Stimulated activated CD4-positive, alpha-beta T cell treated with anti-CD3 and anti-CD28 coated beads, Interleukin-2, amount 100 ng/mL, for 24 hours (primary cell): ENCODE measurements around the gene SOCS6.
"Not testable (repeated sequence)": the region's sequence is repeated elsewhere in the genome, so short reads cannot be mapped to it uniquely, and the experiment has no call there.

Experiments used
- DNase-seq, 2 donors: peaks; one replicate each; pipeline ENCODE4 v3.0.0-alpha.2; 2020

SOCS6 gene

DNA sequence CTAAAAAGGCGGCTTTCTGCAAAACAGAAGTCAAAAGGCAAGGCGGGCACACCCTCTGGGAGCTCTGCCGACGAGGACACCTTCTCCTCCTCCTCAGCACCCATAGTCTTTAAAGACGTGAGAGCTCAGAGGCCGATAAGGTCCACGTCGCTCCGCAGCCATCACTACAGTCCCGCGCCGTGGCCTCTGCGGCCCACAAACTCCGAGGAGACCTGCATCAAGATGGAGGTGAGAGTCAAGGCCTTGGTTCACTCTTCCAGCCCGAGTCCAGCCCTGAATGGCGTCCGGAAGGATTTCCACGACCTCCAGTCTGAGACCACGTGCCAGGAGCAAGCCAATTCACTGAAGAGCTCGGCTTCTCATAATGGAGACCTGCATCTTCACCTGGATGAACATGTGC lies 36.1 kb downstream of the SOCS6 start:
- DNase-seq = no peak

GRCh38 chr18:70326255-70326654 lies 37.4 kb downstream of the SOCS6 start:
- DNase-seq = no peak

GRCh38 chr18:70328169-70328568 lies 39.3 kb downstream of the SOCS6 start:
- DNase-seq = no peak

- DNase-seq = no peak
Measured at GRCh38 chr18:70329071-70329470, 40.2 kb downstream of the SOCS6 start.

- DNase-seq = no peak
Measured at GRCh38 chr18:70330887-70331286, 42.0 kb downstream of the SOCS6 start.

GRCh38 chr18:70331456-70332097 lies 42.7 kb downstream of the SOCS6 start:
- no peak for DNase-seq

- DNase-seq = no peak
Measured at GRCh38 chr18:70332694-70333093, 43.8 kb downstream of the SOCS6 start.

DNA sequence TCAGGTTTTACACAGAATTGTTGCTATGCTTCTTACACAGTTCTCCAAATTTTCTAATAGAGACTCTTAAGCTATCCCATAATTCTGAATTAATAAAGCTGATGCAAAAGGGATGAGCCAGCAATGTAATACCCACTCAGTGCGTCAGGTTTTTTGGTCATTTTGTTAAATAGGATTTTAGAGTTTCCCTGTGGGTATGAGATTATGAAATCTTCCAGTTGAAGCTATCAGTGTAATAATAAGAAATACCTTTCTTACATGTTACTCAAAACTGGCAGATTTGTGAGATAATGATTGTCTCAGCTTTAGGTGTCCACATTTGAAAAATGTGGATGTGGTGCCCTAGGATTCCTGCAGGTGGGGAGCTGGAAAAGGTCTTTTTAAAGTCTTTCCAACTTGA lies 44.5 kb downstream of the SOCS6 start:
- DNase-seq = no peak

GRCh38 chr18:70333757-70334156 lies 44.9 kb downstream of the SOCS6 start:
- DNase-seq = no peak

DNA sequence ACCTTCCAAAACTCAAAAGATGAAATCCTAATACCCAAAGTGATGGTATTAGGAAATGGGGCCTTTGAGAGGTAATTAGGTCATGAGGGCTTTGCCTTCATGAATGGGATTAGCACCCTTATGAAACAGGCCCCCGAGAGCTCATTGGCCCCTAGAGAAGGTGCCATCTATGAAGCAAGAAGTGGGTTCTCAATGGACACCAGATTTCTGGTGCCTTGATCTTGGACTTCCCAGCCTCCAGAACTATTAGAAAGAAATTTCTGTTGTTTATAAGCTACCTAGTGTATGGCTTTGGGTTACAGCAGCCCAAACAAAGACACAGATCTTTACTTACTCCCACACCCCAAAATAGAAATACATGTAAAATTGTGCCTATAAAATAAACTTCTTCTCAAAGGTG lies 45.4 kb downstream of the SOCS6 start:
- DNase-seq = no peak

GRCh38 chr18:70334728-70335329 lies 46.0 kb downstream of the SOCS6 start:
- no peak for DNase-seq

- DNase-seq = no peak
Measured at GRCh38 chr18:70335892-70336726, 47.3 kb downstream of the SOCS6 start.

- DNase-seq = no peak
Measured at GRCh38 chr18:70337139-70337972, 48.5 kb downstream of the SOCS6 start.

DNA sequence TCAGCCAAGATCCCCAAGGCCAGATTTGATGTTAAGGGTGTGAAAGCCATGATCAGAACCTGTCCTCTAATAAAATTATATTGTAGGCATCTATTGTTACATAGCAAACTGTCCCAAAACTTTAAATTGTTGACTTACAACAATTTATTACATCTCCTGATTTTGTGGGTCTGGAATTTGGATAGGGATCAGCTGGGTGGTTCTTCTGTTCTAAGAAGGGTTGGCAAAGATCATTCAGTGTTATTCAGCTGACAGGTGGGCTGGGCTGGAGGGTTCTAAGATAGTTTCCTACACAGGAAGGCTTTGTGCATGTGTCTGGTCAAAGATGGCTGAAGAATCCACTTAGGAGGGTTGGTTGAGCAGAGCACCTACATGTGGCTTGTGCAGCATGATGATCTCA lies 50.0 kb downstream of the SOCS6 start:
- no peak for DNase-seq

DNA sequence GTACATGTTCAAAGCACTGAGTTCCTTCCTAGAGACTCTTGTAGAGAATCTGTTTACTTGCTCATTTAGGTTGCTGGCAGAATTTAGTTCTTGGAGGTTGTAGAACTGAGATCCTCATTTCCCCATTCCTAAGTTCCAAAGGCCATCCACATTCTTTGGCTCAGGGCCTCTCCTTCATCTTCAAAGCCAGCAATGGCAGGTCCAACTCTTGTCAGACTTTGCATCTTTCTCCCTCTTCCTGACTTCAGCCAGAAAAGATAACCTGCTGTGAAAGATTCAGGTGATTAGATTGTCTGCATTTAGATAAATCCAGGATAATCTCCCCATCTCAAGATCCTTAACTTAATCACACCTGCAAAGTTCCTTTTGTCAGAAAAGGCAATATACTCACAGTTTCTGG lies 51.1 kb downstream of the SOCS6 start:
- no peak for DNase-seq

DNA sequence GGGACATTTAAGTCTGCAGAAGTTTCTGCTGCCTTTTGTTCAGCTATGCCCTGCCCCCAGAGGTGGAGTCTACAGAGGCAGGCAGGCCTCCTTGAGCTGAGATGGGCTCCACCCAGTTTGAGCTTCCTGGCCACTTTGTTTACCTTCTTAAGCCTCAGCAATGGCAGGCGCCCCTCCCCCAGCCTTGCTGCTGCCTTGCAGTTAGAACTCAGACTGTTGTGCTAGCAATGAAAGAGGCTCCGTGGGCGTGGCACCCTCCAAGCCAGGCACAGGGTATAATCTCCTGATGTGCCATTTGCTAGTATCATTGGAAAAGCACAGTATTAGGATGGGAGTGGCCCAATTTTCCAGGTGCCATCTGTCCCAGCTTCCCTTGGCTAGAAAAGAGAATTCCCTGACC lies 59.6 kb downstream of the SOCS6 start:
- not testable (repeated sequence) for DNase-seq

DNA sequence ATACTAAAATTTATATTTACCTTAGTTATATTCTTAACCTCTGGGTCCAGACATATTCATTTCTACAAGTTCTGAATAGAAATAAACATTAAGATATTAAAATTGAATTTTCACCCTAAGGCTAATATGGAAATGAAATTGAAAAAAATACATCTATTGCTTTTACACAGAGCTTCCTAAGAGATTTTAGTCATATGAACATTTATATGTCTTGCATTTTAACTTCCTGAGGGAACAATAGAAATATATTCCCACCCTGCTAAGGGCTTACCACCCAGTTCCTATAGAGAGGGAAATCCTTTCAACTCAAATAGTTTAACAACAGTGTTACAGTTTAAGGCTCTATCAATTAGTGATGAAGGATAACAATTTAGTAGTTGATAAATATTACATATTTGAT lies 60.5 kb downstream of the SOCS6 start:
- DNase-seq = no peak

DNA sequence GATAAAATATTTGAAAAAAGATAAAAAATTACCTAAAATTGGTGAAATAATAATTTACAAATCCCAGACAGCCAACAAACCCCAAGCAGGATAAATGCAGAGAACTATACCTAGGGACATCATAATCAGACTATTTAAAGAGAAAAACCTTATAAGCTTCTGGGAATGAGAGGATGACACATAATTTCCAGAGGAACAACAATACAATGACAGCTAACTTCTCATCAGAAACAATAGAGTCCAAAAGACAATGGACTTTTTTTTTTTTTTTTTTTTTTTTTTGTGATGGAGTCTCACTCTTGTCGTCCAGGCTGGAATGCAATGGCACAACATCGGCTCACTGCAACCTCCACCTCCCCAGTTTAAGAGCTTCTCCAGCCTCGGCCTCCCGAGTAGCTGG lies 65.2 kb downstream of the SOCS6 start:
- no peak for DNase-seq

- no peak for DNase-seq
Measured at GRCh38 chr18:70354771-70355170, 65.9 kb downstream of the SOCS6 start.

- DNase-seq = no peak
Measured at GRCh38 chr18:70355620-70356385, 67.0 kb downstream of the SOCS6 start.

GRCh38 chr18:70358105-70358406 lies 69.2 kb downstream of the SOCS6 start:
- DNase-seq = not testable (repeated sequence)

DNA sequence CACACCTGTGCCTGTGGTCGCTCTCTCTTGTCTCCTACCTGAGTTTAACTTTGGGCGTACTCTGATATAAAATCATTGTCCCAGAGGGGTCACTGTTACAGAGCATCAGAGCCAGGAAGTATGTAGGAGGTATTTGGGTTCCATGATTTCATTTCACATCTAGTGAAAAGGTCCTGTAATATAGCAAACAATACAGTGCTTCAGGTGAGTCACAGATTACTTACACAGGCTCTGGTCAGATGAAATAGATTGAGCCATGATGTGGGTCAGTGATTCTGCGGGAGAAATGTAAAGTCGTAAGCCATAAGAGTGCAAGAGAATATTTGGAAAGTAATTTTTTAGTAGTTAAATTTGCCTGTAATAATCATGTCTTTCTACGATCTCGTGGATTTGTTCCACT lies 70.2 kb downstream of the SOCS6 start:
- DNase-seq = no peak

- DNase-seq = no peak
Measured at GRCh38 chr18:70362258-70362657, 73.4 kb downstream of the SOCS6 start.
